OCI-M2 (cell line): ENCODE results near the gene CSHL1.
"Not testable (repeated sequence)": the region's sequence is repeated elsewhere in the genome, so short reads cannot be mapped to it uniquely, and the experiment has no call there.

Experiments used
- DNase-seq: peaks from one replicate; lab custom pipeline; 2025; ENCODE audit not compliant: unreplicated experiment; lab: John Stamatoyannopoulos, UW

CSHL1 gene

DNA sequence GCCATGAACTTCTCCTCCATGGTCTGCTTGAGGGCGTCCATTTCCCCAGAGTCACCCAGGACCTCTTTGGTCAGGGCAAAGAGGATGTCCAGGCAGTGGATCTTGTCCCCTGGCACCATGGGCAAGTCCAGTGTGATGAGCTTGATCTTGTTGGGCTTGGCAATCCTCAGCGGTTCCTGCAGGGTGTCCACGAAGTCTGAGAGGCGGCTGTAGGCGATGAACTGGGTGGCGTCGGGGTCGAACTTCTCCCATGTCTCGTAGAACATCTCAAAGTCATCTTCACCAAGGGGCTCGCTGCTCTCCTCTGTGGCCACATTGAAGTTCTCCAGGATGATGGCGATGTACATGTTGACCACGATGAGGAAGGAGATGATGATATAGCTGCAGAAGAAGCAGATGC, 30.1 kb upstream of the CSHL1 start:
- no peak for DNase-seq

DNA sequence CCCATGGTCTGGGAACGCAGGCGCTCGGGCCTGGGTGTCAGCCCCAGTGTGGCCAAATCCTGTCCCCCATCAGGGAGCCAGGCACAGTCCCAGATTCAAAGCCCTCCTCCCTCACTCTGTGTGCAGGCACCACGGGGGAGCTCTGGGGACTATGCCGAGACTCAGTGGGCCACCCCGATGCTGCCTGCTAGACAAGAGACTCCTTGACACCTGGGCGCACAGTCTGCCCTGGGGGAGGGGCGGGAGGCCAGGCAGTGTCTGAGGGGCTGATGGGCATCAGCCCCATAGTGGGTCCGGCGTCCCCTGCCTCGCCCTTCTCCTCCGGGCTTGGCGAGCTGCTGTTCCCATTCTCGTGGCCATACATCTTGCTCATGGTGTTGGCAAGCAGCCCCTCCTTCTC, 29.5 kb upstream of the CSHL1 start:
- DNase-seq = no peak

DNA sequence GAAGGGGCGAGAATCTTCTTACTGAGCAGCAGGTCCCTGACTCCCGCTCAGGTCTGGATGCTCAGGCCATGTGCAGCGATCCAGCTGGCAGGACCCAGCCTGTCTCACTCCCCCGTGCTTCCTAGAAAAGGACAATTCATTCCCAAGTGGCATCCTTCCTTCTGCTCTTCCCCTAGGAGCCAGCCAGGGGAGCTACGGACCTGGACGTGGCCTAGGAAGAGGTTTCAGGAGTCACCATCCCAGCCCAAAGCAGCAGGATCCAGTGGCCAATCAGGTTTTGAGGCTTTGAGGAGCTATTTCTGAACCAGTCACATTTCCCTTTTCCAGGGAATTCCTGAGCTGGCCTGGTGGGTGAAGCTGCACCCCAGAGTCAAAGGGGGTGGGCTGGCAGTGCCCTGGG, 28.8 kb upstream of the CSHL1 start:
- no peak for DNase-seq

DNA sequence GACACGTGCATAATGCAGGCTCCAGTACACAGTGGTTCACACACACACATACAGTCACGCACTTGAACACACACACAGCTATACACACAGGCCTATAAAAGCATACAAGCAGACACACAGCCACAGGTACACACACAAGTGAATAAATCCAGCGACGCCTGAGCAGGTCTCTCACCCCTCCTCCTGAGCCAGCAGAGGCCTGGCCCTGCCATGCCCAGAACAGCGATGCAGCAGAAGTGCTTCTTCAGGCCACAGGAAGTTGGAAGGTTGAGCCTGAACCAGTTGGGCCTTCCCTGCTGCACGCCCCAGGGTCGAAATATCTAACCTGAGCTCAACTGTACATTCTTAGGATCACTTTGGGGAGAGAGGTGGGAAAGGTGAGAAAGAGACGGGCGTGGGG, 28.3 kb upstream of the CSHL1 start:
- no peak for DNase-seq

DNA sequence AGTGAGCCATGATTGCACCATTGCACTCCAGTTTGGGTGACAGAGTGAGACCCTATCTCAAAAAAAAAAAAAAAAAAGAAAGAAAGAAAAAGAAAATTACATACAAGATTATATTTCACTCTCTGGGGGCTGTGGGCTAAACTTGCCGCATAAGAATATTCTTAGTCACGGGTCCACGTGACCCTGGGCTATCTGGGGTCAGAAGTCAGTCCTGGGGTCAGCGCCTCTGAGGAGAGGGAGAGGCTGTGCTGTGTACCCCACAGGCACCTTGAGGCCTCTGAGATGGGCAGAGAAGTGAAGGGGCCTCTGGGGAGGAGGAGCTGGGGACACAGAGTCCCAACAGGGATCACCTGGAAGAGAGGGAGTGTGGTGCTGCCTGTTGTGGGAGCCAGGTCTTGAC, 26.9 kb upstream of the CSHL1 start:
- no peak for DNase-seq

DNA sequence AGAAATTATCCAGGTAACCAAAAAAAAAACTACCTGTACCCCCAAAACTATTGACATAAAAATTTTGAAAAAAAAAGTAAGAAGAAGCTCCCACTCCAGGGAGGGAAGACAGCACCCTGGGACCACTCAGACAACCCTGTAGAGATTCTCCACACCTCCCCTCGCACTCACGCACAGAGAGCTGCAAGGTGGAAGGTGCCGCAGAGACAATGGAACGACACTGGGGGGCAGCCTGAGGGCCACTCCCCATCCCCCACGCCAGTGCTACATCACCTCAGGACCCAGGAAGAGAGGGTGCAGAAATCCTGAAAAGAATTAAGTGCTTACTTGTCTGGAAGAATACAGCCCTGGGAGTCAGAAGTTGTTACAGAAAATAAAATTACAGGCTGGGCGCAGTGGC, 26.3 kb upstream of the CSHL1 start:
- no peak for DNase-seq

DNA sequence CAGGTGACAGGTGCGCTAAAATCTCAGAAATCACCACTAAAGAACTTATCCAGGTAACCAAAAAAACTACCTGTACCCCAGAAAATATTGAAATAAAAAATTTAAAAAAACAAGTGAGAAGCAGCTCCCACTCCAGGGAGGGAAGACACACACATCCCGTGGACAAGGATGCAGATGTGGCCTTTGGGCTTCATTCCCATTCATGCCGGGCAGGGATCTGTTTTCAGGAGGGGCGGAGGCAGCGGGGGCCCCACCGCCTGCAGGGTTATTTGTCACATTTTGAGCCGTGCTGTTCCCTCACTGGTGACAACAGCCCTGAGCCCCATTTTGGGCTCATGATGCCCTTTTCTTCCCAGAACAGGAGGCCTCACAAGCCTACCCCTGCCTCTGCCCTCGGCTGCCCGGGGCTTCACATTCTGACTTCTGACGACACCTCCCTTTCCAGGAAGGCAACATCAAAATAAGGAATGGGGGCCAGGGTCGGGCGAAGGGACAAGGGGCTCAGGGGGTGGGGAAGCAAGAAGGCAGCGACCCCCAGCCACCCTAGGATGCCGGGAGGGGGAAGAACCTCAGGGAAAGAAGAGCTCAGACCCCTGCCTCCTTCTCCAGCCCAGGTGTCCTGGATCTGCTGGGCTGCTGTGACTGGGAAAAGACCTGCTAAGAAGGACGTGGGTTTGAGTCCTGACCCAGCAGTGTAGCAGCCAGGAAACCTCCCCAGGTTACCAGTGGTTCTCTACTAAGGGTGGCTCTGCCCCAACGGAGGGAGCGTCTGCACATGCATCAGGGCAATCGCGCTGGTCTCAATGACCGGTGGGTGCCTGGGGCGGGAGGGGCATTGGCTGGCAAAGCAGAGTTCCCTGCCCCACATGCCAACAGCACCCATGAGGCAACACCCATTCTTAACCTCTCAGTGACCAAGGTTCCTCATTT, 23.4 kb upstream of the CSHL1 start:
- no peak for DNase-seq

DNA sequence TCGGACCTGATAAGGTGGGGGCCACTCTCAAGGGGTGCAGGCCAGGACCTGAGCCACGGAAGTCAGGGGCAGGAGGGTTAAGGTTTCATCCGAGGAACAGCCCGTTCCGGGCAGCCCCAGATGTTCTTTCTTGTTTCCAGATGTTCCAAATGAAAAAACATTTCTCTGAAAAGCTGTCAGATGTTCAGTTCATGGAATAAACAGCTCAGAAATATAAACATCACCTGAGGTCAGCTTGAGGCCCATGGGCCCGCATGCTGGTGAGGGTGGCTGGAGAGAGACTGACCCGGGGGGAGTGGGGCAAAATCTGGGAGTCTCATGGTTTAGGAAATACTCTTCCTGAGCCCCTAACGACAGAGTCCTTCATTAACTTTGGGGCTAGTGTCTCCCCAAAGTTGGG, 22.5 kb upstream of the CSHL1 start:
- DNase-seq = no peak

DNA sequence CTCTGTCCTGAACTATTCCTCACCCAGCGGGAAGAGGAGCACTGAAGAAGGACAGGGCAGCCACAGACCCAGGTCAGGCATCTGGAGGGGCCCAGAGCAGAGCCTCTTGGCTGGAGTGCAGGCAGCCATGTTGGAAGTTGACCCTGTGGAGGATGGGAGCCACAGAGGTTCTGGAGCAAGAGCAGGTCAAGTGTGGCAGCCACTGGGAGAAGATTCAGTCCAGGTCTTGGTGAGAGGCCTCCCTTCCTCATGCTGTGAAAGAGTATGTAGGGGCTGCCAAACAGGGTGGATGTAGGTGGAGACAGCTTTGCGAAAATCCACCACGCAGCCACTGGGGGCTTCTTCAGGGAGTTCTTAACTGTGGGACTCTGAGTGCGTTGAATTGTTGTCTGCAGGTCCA, 21.7 kb upstream of the CSHL1 start:
- DNase-seq = no peak

DNA sequence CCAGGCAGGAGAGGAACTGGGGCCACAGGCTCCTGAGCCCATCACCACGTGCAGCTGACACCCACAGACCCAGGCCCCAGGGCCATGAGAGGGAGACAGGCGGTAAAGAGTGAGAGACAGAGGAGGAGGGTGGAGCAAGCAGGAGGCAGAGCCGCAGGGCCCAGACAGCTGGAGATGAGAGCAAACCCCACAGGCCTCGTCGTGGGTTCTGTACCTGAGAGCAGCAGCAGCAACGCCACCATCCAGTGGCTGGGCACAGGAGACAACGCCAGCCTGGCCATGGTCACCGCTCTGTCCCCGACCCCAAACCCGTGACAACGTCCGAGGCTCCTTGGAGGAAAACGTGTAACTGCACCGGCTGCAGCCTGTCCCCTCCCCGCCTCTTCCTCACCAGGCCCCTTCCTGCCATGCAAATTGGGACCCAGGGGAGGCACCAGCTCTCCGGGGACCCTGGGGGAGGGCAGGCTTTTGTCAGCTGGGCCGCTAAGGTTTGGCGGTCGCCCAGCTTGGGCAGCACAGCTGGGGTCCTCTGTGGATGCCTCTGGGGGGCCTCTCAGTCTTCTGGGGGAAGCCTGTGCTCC, 21.0 kb upstream of the CSHL1 start, which contains the start of gene CD79B:
CD79B (minus strand) TSS at position 351 of the 581 bp plus-strand sequence; CDS start at position 281, 70 bp downstream.
- DNase-seq = no peak

DNA sequence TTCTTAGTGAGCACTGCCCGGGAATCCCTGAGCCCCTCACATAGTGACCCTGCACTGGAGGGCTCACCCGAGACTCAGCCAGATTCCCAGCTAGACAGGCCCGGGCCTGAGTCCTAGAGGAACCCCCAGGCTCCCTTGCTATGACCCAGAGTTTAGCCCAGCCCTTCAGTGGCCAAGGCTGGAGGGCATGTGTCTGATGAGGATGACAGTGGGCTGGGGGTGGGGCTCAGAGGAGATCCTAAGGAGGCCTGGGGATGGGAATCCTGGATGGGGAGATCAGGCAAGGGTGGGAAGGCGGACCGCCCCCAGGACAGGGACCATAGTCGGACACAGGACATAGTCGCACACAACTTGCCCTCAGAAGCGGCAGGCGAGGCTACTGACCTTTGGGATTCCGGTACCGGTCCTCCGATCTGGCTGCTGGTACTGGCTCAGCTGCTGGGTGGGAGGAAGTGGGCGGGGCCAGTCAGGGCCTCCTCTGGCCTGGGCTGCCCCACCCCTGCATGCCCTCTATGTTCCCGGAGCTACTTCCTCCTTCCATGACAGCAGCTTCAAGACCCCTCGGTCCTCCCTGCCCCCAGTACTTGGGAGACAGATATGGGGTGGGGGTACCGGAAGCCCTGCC, 20.0 kb upstream of the CSHL1 start:
- DNase-seq = no peak

DNA sequence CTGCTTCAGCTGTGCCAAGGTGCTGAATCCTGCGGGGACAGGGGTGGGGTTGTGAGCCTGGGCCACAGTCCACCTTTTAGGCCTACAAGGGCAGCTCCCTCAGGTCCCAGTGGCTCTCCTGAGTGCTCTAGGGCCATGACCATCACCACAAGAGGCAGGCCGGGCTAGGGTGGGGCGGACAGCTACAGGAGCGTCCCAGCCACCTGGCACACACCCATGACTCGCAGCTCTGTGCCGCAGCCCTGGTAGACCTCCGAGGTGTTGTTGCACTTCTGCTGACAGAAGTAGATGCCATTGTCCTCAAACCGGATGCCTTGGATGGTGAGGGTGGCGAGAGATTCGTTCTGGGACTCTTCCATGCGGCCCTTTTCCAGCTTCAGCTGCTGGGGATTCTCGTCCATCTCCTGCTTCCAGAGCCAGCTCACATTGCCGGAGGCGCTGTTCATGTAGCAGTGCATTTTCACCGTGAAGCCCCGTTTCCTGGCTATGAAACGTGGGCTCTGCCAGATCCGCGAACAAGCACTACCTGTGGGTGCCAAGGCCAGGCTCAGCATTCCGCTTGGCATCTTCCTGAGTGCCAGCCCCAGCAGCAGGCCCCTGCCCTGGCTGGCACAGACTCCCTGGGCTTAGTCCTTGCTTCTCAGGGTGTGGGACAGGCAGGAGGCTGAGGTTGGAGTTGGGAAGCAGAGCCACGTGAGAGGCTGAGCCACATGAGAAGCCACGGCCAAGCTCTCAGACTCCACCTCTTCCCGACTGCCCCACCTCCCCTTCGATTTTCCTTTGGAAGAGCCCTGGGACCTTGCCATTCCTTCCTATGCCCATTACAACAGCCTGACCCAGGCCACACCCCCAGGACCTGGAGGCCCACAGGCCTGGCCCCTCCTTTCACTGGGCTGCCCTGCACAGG, 19.1 kb upstream of the CSHL1 start:
- DNase-seq = no peak

DNA sequence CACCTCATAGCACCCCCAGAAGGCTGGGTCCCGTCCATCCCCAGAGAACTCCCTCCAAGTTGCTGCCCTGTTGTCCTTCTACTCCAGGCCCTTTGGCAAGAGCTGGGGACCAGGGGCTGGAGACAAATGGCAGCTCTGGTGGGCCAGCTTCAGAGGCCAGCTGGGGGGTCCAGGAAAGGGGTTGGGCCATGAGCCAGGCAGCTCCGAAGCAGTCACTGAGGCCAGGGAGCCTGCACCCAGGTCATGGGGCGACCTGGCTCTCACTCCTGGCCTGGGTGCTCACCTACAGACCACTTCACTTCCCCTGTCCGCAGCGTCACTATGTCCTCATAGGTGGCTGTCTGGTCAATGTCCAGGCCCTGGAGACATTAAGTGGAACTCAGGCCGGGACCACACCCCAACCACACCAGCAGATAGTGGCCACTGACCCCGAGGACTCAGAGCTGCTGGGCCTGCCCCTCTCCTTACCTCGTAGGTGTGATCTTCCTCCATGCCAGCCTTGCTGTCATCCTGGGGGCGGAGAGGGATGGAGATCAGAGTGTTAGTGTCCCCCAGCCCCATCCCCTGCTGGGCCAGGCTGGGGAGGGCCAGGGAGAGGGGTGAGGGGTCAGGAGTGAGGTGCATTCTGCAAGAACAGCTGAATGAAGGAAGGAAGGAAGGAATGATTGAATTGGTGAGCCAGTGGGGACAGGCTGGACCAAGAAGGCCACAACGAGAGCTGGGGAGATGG, 18.1 kb upstream of the CSHL1 start:
- DNase-seq = no peak

DNA sequence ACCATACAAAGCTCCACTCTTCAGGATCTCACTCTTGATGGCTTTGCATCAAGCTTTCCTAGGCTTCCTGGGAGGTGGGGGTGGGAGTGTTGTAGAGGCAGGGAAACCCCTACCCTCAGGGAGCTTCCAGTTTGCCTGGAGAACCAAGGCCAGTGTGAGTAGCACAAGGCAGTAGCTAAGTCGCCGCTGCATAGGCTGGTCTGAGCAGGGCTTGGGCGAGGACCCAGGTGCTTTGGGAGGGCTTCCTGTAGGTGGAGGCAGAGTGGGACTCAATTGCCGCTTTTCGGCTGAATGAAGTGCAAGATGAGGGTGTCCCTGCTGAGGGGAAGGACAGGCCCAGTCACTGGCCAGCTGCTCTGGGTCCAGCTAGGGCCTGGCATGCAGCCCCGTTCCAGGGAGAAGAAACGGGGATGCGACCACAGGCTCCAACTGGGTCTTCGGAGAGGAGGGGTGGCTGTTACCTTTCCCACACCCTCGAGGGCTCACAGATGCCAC, 17.2 kb upstream of the CSHL1 start:
- DNase-seq = no peak

DNA sequence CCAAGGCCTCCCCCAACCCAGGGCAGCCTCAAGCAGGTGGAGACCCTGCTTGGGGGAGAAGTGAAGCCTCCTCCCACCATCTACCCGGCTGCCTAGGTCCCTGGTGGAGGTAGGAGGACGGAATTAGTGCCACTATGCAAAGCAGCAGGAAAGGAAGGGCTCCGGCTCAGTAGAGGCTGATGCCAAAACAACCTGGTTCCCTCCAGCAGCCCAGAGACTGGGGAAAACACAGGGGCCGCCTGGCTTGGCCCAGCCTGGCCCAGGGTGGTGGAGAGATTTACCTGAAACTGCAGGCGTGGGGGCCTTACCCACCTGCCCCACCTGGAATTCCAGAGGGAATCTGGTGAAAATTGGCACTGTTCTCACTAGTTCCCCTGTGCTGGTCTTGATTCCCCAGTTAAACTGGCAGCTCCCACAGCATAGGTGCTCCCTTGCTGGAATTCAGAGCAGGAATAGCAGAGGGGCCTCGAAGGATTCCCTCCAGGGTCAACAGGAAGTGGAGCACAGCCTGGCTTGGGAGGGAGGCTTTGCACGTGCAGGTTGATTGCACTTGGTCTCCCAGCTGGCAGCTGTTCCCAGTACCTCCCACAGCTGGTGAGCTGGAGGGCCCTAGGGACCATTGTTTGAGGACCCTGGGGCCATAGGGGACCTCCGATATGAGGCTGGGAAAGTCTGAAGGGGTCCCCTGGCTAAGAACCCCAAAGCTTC, 16.6 kb upstream of the CSHL1 start:
- DNase-seq = no peak

DNA sequence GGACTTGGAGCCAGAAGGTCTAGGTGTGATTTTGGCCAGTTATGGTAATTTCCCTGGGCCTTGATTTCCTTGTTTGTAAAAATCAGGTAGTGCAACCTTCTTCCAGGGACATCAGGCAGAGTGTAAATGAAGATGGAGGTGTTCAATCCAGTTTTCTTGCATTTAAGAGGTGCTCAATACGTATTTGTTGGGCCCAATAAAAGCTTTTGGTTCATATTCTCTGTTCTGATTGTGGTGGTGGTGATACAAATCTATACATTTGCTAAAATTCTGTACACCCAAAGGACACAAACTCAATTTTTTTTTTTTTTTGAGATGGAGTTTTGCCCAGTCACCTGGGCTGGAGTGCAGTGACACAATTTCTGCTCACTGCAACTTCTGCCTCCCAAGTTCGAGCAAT, 15.1 kb upstream of the CSHL1 start:
- no peak for DNase-seq

DNA sequence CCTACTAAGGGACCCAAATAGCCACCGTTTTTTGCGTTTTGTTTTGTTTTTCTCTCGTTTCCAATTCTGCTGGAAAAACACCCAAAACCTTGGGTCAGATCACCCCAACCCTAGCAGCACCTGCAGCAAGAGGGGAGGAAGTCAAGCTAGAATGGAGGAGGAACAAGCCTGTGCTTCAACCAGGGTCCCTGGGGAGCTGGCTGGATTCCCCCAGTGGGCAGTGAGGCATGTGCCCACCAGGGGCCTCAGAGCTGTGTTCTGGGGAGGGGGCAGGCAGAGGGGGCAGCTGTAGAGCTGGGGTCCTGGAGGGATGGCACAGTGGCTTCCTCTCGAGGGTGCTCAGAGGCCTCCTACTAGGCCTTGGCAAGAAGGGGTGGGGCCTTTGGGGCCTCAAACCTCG, 14.6 kb upstream of the CSHL1 start:
- DNase-seq = no peak

DNA sequence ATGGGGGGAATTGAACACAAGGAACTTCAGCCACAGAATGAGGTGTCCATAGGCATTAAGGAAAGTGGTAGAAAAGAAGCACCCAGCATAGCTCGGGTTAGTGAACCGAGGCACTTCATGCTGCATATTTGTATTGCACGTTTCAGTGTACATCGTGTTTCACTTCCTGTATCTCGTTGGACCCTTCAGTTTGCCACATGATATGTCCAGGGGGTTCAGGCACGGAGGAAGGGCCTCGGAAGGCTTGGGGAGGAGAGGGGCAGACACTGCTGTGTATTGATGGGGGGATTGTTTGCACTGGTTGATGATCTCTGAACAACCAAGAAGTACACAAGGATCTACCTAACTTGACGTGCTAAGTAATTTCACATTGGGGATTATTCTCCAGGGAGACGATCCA, 11.3 kb upstream of the CSHL1 start:
- DNase-seq = not testable (repeated sequence)

DNA sequence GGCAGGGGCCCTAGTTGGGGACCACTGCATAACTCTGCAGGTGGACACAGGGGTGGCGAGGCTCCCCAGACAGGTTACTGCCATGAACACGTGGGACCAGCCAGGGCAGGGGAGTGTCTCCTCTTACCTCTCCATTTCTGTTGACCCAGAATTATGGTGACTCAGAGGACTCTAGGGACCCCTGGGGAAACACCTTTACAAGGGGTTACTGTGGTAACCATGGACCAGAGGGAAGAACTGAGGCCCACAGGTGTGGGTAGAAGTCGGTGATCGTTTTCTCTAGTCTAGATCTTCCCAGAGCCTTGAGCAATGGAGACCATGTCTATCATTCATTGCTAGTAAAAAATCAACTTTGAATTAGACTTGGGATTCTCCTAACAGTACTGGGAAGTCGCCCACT, 9.7 kb upstream of the CSHL1 start:
- DNase-seq = not testable (repeated sequence)

DNA sequence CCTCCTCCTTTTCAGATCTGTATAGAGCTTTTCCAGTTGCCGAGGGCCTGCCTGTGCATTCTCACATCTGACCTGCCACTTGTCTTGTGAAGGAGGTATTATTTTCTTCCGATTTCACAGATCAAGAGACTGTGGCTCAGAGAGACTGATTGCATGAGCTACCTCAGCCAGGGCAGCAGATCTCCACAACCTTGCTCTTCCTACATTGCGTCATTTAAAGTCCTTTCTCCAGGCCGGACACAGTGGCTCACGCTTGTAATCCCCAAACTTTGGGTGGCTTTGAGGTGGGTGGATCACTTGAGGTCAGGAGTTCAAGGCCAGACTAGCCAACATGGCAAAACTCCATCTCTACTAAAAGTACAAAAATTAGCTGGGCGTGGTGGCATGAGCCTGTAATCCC, 9.0 kb upstream of the CSHL1 start:
- not testable (repeated sequence) for DNase-seq
